VCaP (cell line): Measurements from ENCODE around the gene IGLL1.

ENCODE experiments used
- H3K27ac ChIP-seq: fragments of 450-650 bp; 2 replicates; pipeline ENCODE4 v1.5.1; 2017
- CTCF ChIP-seq: fragments of 450-650 bp; conservative IDR thresholded peaks from 2 replicates; pipeline ENCODE4 v1.5.1; 2017; ENCODE audit warnings: mild to moderate bottlenecking, moderate library complexity

Gene IGLL1

DNA sequence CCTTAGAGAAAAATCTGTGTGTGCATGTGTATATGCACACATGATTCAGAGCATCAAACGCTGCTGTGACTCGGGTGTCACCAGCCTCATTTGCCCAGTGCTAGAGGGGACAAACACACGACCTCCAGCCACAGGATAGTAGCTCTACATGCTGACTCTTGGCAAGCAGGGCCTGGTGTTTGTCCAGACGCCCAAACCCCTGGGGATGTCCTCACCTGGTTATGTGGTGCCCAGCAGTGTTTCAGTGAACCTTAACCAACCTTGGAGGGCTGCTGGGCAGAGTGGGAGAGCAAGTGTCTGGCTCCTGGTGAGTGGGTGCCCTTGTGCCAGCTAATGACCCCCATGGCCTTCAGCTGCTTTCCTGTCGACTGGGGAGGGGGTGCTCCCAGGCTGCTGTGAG is 26.7 kb downstream of the IGLL1 start:
- TF ChIP-seq CTCF: no peak

GRCh38 chr22:23552573-23552972 is 27.5 kb downstream of the IGLL1 start:
- H3K27ac ChIP-seq: no peak overlapping the region
- no peak for TF ChIP-seq CTCF

More for the DNA sequence above, 26.7 kb downstream of the IGLL1 start:
- no peak overlapping the region for H3K27ac ChIP-seq

DNA sequence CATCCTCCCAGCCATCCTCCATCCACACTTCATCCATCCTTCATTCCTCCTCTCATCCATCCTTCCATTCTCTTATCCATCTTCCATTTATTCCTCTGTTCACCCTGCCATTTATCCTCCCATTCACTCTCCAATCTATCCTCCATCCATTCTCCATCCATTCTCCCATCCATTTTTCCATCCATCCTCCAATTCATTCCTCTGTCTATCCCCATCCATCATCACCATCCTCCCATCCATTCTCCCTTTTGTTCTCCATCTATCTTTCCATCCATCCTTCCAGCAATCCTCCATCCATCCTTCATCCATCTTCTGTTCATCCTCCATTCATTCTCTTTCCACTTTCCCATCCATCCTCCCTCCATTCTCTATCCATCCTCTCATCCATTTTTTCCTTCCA is 28.7 kb downstream of the IGLL1 start:
- H3K27ac ChIP-seq: no peak overlapping the region
- no peak for TF ChIP-seq CTCF

DNA sequence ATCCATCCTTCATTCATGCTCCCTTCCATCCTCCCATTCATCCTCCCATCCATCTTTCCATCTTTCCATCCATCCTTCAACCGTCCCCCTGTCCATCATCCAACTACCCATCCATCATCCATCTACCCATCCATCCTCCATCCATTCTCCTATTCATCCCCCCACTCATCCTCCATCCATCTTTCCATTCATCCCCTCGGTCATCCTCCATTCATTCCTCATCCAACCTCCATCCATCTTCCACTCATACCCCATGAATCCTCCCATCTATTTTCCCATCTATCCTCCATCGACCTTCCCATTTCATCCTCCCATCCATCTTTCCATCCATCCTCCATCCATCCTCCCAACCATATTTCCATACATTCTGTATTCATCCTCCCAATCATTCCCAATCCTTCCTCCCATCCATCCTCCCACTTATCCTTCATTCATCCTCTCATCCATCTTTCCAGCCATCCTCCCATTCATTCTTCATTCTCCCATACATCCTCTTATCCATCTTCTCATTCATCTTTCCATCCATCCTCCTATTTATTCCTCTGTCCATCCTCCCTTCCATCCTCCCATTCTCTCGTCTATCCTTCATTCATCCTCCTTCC is 29.9 kb downstream of the IGLL1 start:
- no peak overlapping the region for H3K27ac ChIP-seq
- no peak for TF ChIP-seq CTCF

GRCh38 chr22:23549198-23549595 is 30.9 kb downstream of the IGLL1 start:
- peak overlapping the region; percentile 42 for H3K27ac ChIP-seq
- TF ChIP-seq CTCF: no peak

- TF ChIP-seq CTCF: no peak
- H3K27ac ChIP-seq: peak overlapping the region; percentile 42
These were observed 31.4 kb downstream of the IGLL1 start for GRCh38 chr22:23548501-23549197.

GRCh38 chr22:23547818-23548500 is 32.1 kb downstream of the IGLL1 start:
- TF ChIP-seq CTCF: peak; percentile 40
- H3K27ac ChIP-seq: peak overlapping the region; percentile 42; the same call in 1 of the 2 replicates

DNA sequence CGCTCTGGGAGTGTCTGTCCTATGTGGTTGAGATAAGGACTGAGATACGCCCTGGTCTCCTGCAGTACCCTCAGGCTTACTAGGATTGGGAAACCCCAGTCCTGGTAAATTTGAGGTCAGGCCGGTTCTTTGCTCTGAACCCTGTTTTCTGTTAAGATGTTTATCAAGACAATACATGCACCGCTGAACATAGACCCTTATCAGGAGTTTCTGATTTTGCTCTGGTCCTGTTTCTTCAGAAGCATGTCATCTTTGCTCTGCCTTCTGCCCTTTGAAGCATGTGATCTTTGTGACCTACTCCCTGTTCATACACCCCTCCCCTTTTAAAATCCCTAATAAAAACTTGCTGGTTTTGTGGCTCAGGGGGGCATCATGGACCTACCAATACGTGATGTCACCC is 32.7 kb downstream of the IGLL1 start:
- H3K27ac ChIP-seq: peak overlapping the region; percentile 42; the same call in 1 of the 2 replicates
